Endothelial cell of umbilical vein (primary cell): ENCODE measurements around the gene TPM1. TPM values are rescaled to one million over a fixed set of nuclear protein-coding genes. Genes with fewer than 3 reads are reported as not detected.

Experiments used
- BruUV-seq: library from RNA; stranded (reverse); fragments of 400-500 nt; replicated peaks from 2 replicates; lab custom pipeline; 2021; lab: Mats Ljungman, UMichigan
- CTCF ChIA-PET: fragments of 300-600, 350-600 bp; sonication (Branson Sonifier 250); formaldehyde crosslinking; loops from one replicate; lab custom pipeline; 2021; ENCODE audit warnings: antibody characterized with exemption, inconsistent platforms; lab: Charles Lee
- POLR2A ChIA-PET: fragments of 300-600, 350-600 bp; sonication (Branson Sonifier 250); formaldehyde crosslinking; loops from one replicate; lab custom pipeline; 2021; ENCODE audit warnings: antibody characterized with exemption, inconsistent platforms; lab: Charles Lee
- DNase-seq: peaks from one replicate; pipeline ENCODE4 v3.0.0-alpha.2; 2011; ENCODE audit warnings: low read depth, low spot score
- FAIRE-seq: peaks from 2 replicates; lab custom pipeline; 2011; peaks lifted over from hg19 to GRCh38; lab: Jason Lieb, UNC
- H2AFZ ChIP-seq: 2 replicates; pipeline ENCODE4 v1.6.0; 2012; ENCODE audit warnings: low read depth, low read length, control low read depth, inconsistent platforms
- H3K27ac ChIP-seq: 2 replicates; pipeline ENCODE4 v1.5.1; 2011; ENCODE audit warnings: low read depth, mild to moderate bottlenecking, control low read depth, low read length, moderate library complexity; ENCODE audit not compliant: insufficient read depth
- H3K27me3 ChIP-seq, 2 experiments: 2 replicates each; pipeline versions ENCODE4 v1.6.0 to v1.6.1; 2011; ENCODE audit warnings: low read length in 2 of 2, mixed read lengths in 1 of 2; ENCODE audit not compliant: control insufficient read depth in 2 of 2, insufficient read depth in 2 of 2
- H3K36me3 ChIP-seq, 2 experiments: 2 replicates in 1 of 2; 3 replicates in 1 of 2; pipeline ENCODE4 v1.5.1; 2011; ENCODE audit warnings: low read length in 2 of 2, mild to moderate bottlenecking in 1 of 2, moderate library complexity in 1 of 2; ENCODE audit not compliant: control insufficient read depth in 2 of 2, insufficient read depth in 2 of 2; ENCODE audit errors: extremely low read depth in 1 of 2
- H3K4me1 ChIP-seq: 3 replicates; pipeline ENCODE4 v1.5.1; 2011; ENCODE audit warnings: mild to moderate bottlenecking, low read length; ENCODE audit not compliant: control insufficient read depth, insufficient read depth; ENCODE audit errors: extremely low read depth
- H3K4me2 ChIP-seq: 2 replicates; pipeline ENCODE4 v1.6.1; 2011; ENCODE audit warnings: low read length, control low read depth, mixed read lengths; ENCODE audit not compliant: insufficient read depth
- H3K4me3 ChIP-seq, 3 experiments: fragments of 200-600 bp in 1 of 3; sonication (generic), shearing (Covaris generic) in 1 of 3; replicated peaks in 1 of 3; 2 replicates each; pipeline ENCODE4 v1.5.1; 2011 to 2016; ENCODE audit warnings: control low read depth in 3 of 3, low read length in 3 of 3, mild to moderate bottlenecking in 2 of 3, inconsistent platforms in 1 of 3, low read depth in 1 of 3, moderate library complexity in 1 of 3; ENCODE audit not compliant: insufficient read depth in 1 of 3
- H3K79me2 ChIP-seq: 2 replicates; pipeline ENCODE4 v1.6.0; 2012; ENCODE audit warnings: low read length, inconsistent platforms; ENCODE audit not compliant: control insufficient read depth, insufficient read depth
- H3K9ac ChIP-seq: replicated peaks from 2 replicates; pipeline ENCODE3; 2011; ENCODE audit warnings: low read length, control low read depth; ENCODE audit not compliant: insufficient read depth; ENCODE audit errors: extremely low read depth
- H3K9me1 ChIP-seq: replicated peaks from 3 replicates; pipeline ENCODE4 v1.6.0; 2011; ENCODE audit warnings: mild to moderate bottlenecking, low read length; ENCODE audit not compliant: control insufficient read depth, insufficient read depth; ENCODE audit errors: extremely low read depth
- H3K9me3 ChIP-seq: replicated peaks from 2 replicates; pipeline ENCODE4 v1.5.1; 2012; ENCODE audit warnings: low read length, inconsistent platforms; ENCODE audit not compliant: control insufficient read depth, insufficient read depth
- H4K20me1 ChIP-seq: replicated peaks from 2 replicates; pipeline ENCODE3; 2011; ENCODE audit warnings: mild to moderate bottlenecking, low read length; ENCODE audit not compliant: control insufficient read depth, insufficient read depth; ENCODE audit errors: extremely low read depth
- EZH2 ChIP-seq: IDR thresholded peaks from 2 replicates; pipeline ENCODE4 v1.6.1; 2012; ENCODE audit warnings: borderline replicate concordance, low read depth, mild to moderate bottlenecking, moderate library complexity, low read length, inconsistent platforms; ENCODE audit not compliant: severe bottlenecking
- FOS ChIP-seq: IDR thresholded peaks from 2 replicates; pipeline ENCODE4 v1.6.1; 2011; ENCODE audit warnings: mild to moderate bottlenecking, low read length, moderate library complexity, borderline replicate concordance; ENCODE audit not compliant: insufficient read depth
- GATA2 ChIP-seq: IDR thresholded peaks from 2 replicates; pipeline ENCODE4 v1.7.0; 2011; ENCODE audit warnings: low read depth, mild to moderate bottlenecking, moderate library complexity, mixed read lengths, low read length; ENCODE audit not compliant: insufficient read length, insufficient read depth
- MAX ChIP-seq: IDR thresholded peaks from 2 replicates; pipeline ENCODE4 v1.6.1; 2011; ENCODE audit not compliant: insufficient read depth, insufficient read length
- MYC ChIP-seq: IDR thresholded peaks from one replicate; pipeline ENCODE4 v1.6.1; 2011; ENCODE audit warnings: mild to moderate bottlenecking, low read depth, low read length
- POLR2A ChIP-seq: IDR thresholded peaks from 2 replicates; pipeline ENCODE4 v1.6.1; 2012; ENCODE audit warnings: low read depth, mild to moderate bottlenecking, control low read depth, low read length
- POLR2AphosphoS5 ChIP-seq: IDR thresholded peaks from 2 replicates; pipeline ENCODE4 v1.6.1; 2012; ENCODE audit warnings: low read depth, mild to moderate bottlenecking, control low read depth, low read length, moderate library complexity; ENCODE audit not compliant: insufficient read depth
- dilution Hi-C: fragments of 300-500 bp; cut with MboI; formaldehyde crosslinking; loops from one replicate; pipeline ENCODE4 v1.15.0; 2019; ENCODE audit warnings: low sequenced_read_pairs; ENCODE audit not compliant: extremely low pct_ligation_motif_present
- intact Hi-C: fragments of 100-400 bp; cut with micrococcal nuclease; formaldehyde crosslinking; loops from one replicate; pipeline ENCODE4 v1.10.0; 2022
- polyA plus RNA-seq, 4 experiments: library from polyadenylated mRNA; depleted of rRNA in 3 of 4; stranded (reverse) in 3 of 4; unstranded in 1 of 4; fragments of >200 nt; gene quantifications; 2 replicates each; pipeline versions ENCODE4 v1.2.1 to v1.2.3, GENCODE V29; 2011 to 2012; ENCODE audit warnings: missing spikeins in 1 of 4
- total RNA-seq: library from RNA; stranded (reverse); gene quantifications from 2 replicates; pipeline ENCODE4 v1.2.3, GENCODE V29; 2021

The TPM1 gene
- total and polyA plus RNA-seq, 2 donors (not counting 3 experiments of a cell fraction or from before 2014, with no cell fraction given), result 518 to 558 TPM

- Histone ChIP-seq H3K4me1 (no peaks in the 10 kb centered on the region), H3K27me3 (no peaks in the 10 kb centered on the region), H3K4me3 (no peak overlapping the region), H3K9me1 (no peaks in the 10 kb centered on the region), H2AFZ (no peak overlapping the region), H3K27ac (no peak overlapping the region), H3K79me2 (no peaks in the 10 kb centered on the region), H3K9me3 (no peaks in the 10 kb centered on the region), H3K4me2 (no peak overlapping the region), H3K9ac (no peak overlapping the region), H4K20me1 (no peaks in the 10 kb centered on the region), H3K36me3 (peaks cover 2% of the 10 kb centered on the region in 2 experiments)
- DNase-seq (no peak), FAIRE-seq (no peak)
- POLR2A ChIA-PET, result interaction anchor here (0.5 to 0.6 kb wide), 2 partner anchors 10 to 315 kb away, joined by 3 read pairs; no protein-coding TSS in a partner anchor
- intact Hi-C loops, result no loop called here
- CTCF ChIA-PET, result interaction anchor here (1.7 kb wide), 1 partner anchor 11 kb away, joined by 3 read pairs; no protein-coding TSS in a partner anchor
- dilution Hi-C loops, result no loop called here
- no TSS peak for BruUV-seq
- TF ChIP-seq MYC (no peak), FOS (no peak), POLR2AphosphoS5 (no peak), GATA2 (no peak), EZH2 (no peak), MAX (no peak)
Measured at GRCh38 chr15:63075984-63076713, 33.6 kb downstream of the TPM1 start.

- no peak overlapping the region for H3K27ac ChIP-seq
- POLR2A ChIA-PET, result interaction anchor here (0.5 kb wide), 1 partner anchor 11 kb away, joined by 3 read pairs; no protein-coding TSS in a partner anchor
- H3K4me3 ChIP-seq, result no peak overlapping the region
- DNase-seq (no peak), FAIRE-seq (no peak)
- no TSS peak for BruUV-seq
- intact Hi-C loops, result no loop called here
- CTCF ChIA-PET, result interaction anchor here (2.0 kb wide), 1 partner anchor 12 kb away, joined by 9 read pairs; no protein-coding TSS in a partner anchor
- dilution Hi-C loops, result no loop called here
- H3K79me2 ChIP-seq, result no peaks in the 10 kb centered on the region
- H3K9me3 ChIP-seq, result no peaks in the 10 kb centered on the region
- H4K20me1 ChIP-seq, result no peaks in the 10 kb centered on the region
- H3K9ac ChIP-seq, result no peak overlapping the region
- TF ChIP-seq EZH2, result no peak
- TF ChIP-seq GATA2, result no peak
- no peak for TF ChIP-seq POLR2A
- no peak overlapping the region for H2AFZ ChIP-seq
- no peaks in the 10 kb centered on the region for H3K9me1 ChIP-seq
- no peaks in the 10 kb centered on the region for H3K27me3 ChIP-seq
- no peak overlapping the region for H3K4me2 ChIP-seq
- H3K4me1 ChIP-seq, result no peaks in the 10 kb centered on the region
- H3K36me3 ChIP-seq, result peaks cover 0 to 2% of the 10 kb centered on the region in 2 experiments
Measured at GRCh38 chr15:63076714-63077046, 34.1 kb downstream of the TPM1 start.
